CD4-positive, alpha-beta T cell (primary cell): ENCODE data around the gene CCDC83. TPM values are rescaled to one million over a fixed set of nuclear protein-coding genes. Genes with fewer than 3 reads are reported as not detected.
"Not testable (repeated sequence)": the region's sequence is repeated elsewhere in the genome, so short reads cannot be mapped to it uniquely, and the experiment has no call there.

ENCODE experiments used
- ATAC-seq: fragments of 200-7000 bp; cut with Tn5 transposase; one replicate; pipeline ENCODE4 v1.10.0; 2022; ENCODE audit warnings: mild to moderate bottlenecking; ENCODE audit not compliant: poor library complexity
- CTCF ChIA-PET: fragments of 350-600 bp; sonication (Branson Sonifier 250); formaldehyde crosslinking; loops from one replicate; lab custom pipeline; 2021; ENCODE audit warnings: antibody characterized with exemption, inconsistent platforms; lab: Charles Lee
- POLR2A ChIA-PET: fragments of 350-600 bp; sonication (Branson Sonifier 250); formaldehyde crosslinking; loops from one replicate; lab custom pipeline; 2021; ENCODE audit warnings: antibody characterized with exemption, inconsistent platforms; lab: Charles Lee
- DNase-seq, 14 experiments: peaks; one replicate each; pipeline ENCODE4 v3.0.0-alpha.2; 2013 to 2020; ENCODE audit warnings: mixed read lengths in 2 of 14
- H3K27ac ChIP-seq, 2 donors: one replicate each; pipeline versions ENCODE4 v1.5.1 to v1.7.0; 2013; ENCODE audit warnings: low read length in 2 of 2, low read depth in 1 of 2, mild to moderate bottlenecking in 1 of 2
- H3K27me3 ChIP-seq, 2 experiments: 1 replicate in 1 of 2; 2 replicates in 1 of 2; pipeline versions ENCODE4 v1.6.1 to v1.7.0; 2013; ENCODE audit warnings: low read length in 2 of 2, control low read depth in 1 of 2, mild to moderate bottlenecking in 1 of 2, moderate library complexity in 1 of 2; ENCODE audit not compliant: insufficient read depth in 2 of 2, control insufficient read depth in 1 of 2
- H3K36me3 ChIP-seq: one replicate; pipeline ENCODE4 v1.6.1; 2013; ENCODE audit warnings: low read length, control low read depth; ENCODE audit not compliant: insufficient read depth
- H3K4me1 ChIP-seq: one replicate; pipeline ENCODE4 v1.6.1; 2013; ENCODE audit warnings: low read length, control low read depth; ENCODE audit not compliant: insufficient read depth
- H3K4me3 ChIP-seq: one replicate; pipeline ENCODE4 v1.5.1; 2013; ENCODE audit warnings: mild to moderate bottlenecking, low read length, moderate library complexity
- H3K9me3 ChIP-seq, 2 experiments: 1 replicate in 1 of 2; 2 replicates in 1 of 2; pipeline versions ENCODE4 v1.6.1 to v1.7.0; 2013; ENCODE audit warnings: low read length in 2 of 2, mild to moderate bottlenecking in 2 of 2, control low read depth in 1 of 2, moderate library complexity in 1 of 2; ENCODE audit not compliant: control insufficient read depth in 1 of 2, insufficient read depth in 1 of 2
- H3K27ac Mint-ChIP-seq: one replicate; pipeline ENCODE4 v1.8.0; 2020; ENCODE audit warnings: mixed read lengths
- H3K27me3 Mint-ChIP-seq: one replicate; pipeline ENCODE4 v1.8.0; 2021; ENCODE audit warnings: mixed read lengths
- H3K36me3 Mint-ChIP-seq: one replicate; pipeline ENCODE4 v1.8.0; 2021; ENCODE audit warnings: low read depth, mixed read lengths
- H3K4me1 Mint-ChIP-seq: one replicate; pipeline ENCODE4 v1.8.0; 2021; ENCODE audit warnings: low read depth, mixed read lengths
- H3K4me3 Mint-ChIP-seq: one replicate; pipeline ENCODE4 v1.8.0; 2020; ENCODE audit warnings: mild to moderate bottlenecking, mixed read lengths
- H3K9me3 Mint-ChIP-seq: one replicate; pipeline ENCODE4 v1.8.0; 2020; ENCODE audit warnings: mixed read lengths
- intact Hi-C, 2 experiments: fragments of 100-400 bp; cut with DNase I in 1 of 2; cut with micrococcal nuclease in 1 of 2; formaldehyde crosslinking; loops; one replicate each; pipeline versions ENCODE4 v1.15.1 to v1.9.0; 2023 to 2025; cut with DNase I, micrococcal nuclease
- total RNA-seq, 174 experiments: library from RNA in 2 of 174; stranded (reverse) in 2 of 174; gene quantifications; one replicate each; pipeline ENCODE4 v1.2.3 and lab custom pipeline; 2021 to 2026
- TF ChIP-seq, protein P1 (sequence below): fragments of 200-600 bp; IDR thresholded peaks from one replicate; pipeline ENCODE4 v1.8.0; 2022; ENCODE audit warnings: antibody characterized with exemption, mild to moderate bottlenecking

CCDC83 gene
- total RNA-seq, 2 experiments from 2014 or later = not detected

DNA sequence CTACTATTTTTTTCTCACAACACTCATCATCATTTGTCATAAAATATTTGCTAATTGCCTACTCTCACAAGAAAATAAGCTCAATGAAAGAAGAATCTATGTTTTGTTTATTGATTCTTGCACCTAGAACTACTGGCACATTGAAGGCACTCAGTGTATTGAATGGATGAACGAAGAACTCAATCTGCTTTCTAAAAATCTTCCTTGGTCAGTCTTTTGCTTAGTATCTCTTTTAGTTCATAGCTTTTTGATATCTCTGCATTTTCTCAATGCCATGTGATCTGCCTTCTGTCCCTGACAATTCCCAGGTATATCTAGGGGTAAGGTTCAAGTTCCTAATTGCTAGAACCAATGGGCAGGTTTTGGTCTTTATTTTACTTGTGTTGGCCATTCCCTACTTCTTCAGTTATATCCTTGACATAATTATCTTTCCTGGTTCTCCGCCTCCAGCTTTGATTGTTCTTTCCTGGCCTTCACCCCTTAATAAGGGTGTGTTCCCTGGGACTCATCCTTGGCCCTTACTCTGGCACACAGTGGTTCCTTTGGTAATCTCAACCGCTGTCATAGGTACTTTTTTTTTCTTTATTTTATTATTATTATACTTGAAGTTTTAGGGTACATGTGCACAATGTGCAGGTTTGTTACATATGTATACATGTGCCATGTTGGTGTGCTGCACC, 96.4 kb downstream of the CCDC83 start:
- H3K4me1 Mint-ChIP-seq = no peaks in the 10 kb centered on the region
- intact Hi-C loops = no loop called here
- ATAC-seq (no peak), DNase-seq (no peak)
- H3K9me3 Mint-ChIP-seq = peaks cover 16% of the 10 kb centered on the region
- H3K4me1 ChIP-seq = no peaks in the 10 kb centered on the region
- peaks cover 12 to 14% of the 10 kb centered on the region in 2 experiments for H3K9me3 ChIP-seq
- H3K36me3 ChIP-seq = peaks cover 29% of the 10 kb centered on the region
- no peak overlapping the region for H3K27ac Mint-ChIP-seq
- ChIA-PET CTCF (no interaction called here), POLR2A (no interaction called here)
- H3K4me3 Mint-ChIP-seq = no peak overlapping the region
- TF ChIP-seq, protein P1, sequence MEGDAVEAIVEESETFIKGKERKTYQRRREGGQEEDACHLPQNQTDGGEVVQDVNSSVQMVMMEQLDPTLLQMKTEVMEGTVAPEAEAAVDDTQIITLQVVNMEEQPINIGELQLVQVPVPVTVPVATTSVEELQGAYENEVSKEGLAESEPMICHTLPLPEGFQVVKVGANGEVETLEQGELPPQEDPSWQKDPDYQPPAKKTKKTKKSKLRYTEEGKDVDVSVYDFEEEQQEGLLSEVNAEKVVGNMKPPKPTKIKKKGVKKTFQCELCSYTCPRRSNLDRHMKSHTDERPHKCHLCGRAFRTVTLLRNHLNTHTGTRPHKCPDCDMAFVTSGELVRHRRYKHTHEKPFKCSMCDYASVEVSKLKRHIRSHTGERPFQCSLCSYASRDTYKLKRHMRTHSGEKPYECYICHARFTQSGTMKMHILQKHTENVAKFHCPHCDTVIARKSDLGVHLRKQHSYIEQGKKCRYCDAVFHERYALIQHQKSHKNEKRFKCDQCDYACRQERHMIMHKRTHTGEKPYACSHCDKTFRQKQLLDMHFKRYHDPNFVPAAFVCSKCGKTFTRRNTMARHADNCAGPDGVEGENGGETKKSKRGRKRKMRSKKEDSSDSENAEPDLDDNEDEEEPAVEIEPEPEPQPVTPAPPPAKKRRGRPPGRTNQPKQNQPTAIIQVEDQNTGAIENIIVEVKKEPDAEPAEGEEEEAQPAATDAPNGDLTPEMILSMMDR = no peak
- no peaks in the 10 kb centered on the region for H3K27me3 ChIP-seq
- no peak overlapping the region for H3K27ac ChIP-seq
- no peak overlapping the region for H3K4me3 ChIP-seq
- H3K36me3 Mint-ChIP-seq = peaks cover 35% of the 10 kb centered on the region
- H3K27me3 Mint-ChIP-seq = no peaks in the 10 kb centered on the region

DNA sequence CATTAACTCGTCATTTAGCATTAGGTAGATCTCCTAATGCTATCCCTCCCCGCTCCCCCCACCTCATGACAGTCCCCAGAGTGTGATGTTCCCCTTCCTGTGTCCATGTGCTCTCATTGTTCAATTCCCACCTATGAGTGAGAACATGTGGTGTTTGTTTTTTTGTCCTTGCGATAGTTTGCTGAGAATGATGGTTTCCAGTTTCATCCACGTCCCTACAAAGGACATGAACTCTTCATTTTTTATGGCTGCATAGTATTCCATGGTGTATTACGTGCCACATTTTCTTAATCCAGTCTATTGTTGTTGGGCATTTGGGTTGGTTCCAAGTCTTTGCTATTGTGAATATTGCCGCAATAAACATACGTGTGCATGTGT, 96.9 kb downstream of the CCDC83 start:
- Histone ChIP-seq H3K9me3 (peaks cover 12 to 14% of the 10 kb centered on the region in 2 experiments), H3K36me3 (peaks cover 34% of the 10 kb centered on the region)
- H3K27me3 ChIP-seq, H3K4me1 Mint-ChIP-seq, H3K4me3 ChIP-seq, H3K27ac Mint-ChIP-seq, CTCF ChIA-PET, H3K27ac ChIP-seq, intact Hi-C loops, POLR2A ChIA-PET, ATAC-seq, DNase-seq, H3K4me3 Mint-ChIP-seq, H3K4me1 ChIP-seq, H3K27me3 Mint-ChIP-seq: not testable (repeated sequence)
- peaks cover 40% of the 10 kb centered on the region for H3K36me3 Mint-ChIP-seq
- peaks cover 16% of the 10 kb centered on the region for H3K9me3 Mint-ChIP-seq

DNA sequence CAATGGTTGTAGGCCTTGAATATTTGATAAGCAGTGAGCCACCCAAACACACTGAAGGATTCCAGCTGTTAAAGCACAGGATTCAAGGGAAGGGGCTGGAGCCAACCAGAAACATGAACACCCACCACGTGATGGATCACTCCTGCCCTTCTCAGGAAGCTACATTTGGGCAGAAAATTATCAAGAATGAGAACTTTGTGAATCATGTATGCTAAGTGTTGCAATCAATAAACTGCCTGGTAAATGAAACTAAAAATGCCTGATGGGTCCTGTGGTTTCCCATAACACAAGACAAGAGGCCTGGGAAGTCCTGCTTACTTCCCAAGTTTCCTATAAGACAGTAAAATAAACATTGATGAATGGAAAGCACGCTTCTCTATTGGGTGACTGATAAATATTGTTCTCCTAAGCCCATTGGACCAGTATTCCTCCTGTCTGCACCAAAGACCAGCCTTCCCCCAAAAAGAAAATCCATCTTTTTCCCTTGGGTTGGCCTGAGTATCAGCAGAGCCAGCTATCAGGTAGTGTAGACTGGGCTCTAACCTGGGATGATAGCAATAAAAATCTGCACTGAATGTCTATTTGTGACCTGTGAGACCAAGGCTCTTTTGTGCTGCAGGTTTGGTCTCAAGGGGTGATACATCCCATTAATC, 98.4 kb downstream of the CCDC83 start:
- intact Hi-C loops = no loop called here
- H3K4me3 ChIP-seq = no peak overlapping the region
- H3K4me3 Mint-ChIP-seq = no peak overlapping the region
- ATAC-seq = no peak
- POLR2A ChIA-PET = no interaction called here
- no peaks in the 10 kb centered on the region for H3K27me3 Mint-ChIP-seq
- peaks cover 12 to 14% of the 10 kb centered on the region in 2 experiments for H3K9me3 ChIP-seq
- H3K27ac ChIP-seq = peak overlapping the region in 1 of 2 donors; percentile 13
- H3K27ac Mint-ChIP-seq = peak overlapping the region; percentile 11
- DNase-seq = no peak
- no peaks in the 10 kb centered on the region for H3K27me3 ChIP-seq
- CTCF ChIA-PET = no interaction called here
- peaks cover 55% of the 10 kb centered on the region for H3K36me3 Mint-ChIP-seq
- H3K4me1 Mint-ChIP-seq = no peaks in the 10 kb centered on the region
- peaks cover 49% of the 10 kb centered on the region for H3K36me3 ChIP-seq
- no peaks in the 10 kb centered on the region for H3K4me1 ChIP-seq
- H3K9me3 Mint-ChIP-seq = peaks cover 15% of the 10 kb centered on the region
- TF ChIP-seq, protein P1 = no peak
